ENCODE data around the gene SH2D3C.

SH2D3C gene

DNA sequence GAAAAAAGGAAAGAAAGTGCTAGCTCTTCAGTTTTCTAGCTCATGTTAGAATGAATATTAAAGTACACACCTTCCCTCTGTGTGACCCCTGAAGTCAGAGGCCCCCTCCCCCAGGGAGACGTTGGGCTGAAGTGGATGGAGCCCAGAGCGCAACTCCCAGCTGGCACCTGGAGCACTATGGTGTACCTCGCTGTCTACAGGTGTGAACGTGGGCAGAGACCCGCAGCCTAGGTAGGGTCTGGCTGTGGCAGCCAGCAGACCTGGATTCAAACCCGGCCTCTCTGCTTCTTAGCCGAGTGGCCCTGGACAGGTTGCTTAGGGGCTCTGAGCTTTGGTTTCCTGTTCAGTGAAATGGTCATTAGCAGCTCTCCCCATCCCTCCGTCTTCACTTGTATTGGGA is 49.7 kb downstream of the SH2D3C start (continued):
- TF ChIP-seq IKZF3 (tag by site-specific recombination; IDR thresholded peaks at IDR 0.05) (no peak), ZNF324 (tag by site-specific recombination; IDR thresholded peaks at IDR 0.05) (no peak), ZNF555 (tag by site-specific recombination; conservative IDR thresholded peaks at IDR 0.05) (no peak), KLF16 (tag by site-specific recombination; IDR thresholded peaks at IDR 0.05) (no peak), ZNF391 (tag by site-specific recombination; IDR thresholded peaks at IDR 0.05; ENCODE audit: borderline replicate concordance, low read depth) (no peak)

DNA sequence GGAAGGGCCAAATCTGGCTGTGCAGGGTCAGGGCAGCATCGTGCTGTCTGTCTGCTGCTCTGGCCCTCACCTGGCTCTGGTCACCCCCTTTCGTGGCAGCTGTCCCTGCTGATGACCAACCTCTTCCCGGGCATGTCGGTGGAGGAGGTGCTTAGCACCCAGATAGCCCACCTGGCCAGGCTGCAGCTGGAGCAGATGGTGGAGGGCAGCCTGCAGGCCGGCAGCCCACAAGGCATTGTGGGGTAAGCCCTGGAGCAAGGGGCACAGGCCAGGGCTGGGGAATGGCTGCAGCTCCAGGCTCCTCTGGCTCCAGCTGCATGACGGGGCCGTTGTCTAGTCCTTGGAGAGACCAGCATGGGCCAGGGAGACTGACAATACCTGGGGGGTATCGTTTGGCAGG is 51.6 kb downstream of the SH2D3C start:
- H3K4me3 ChIP-seq (ENCODE audit: low read depth, low read length): no peak overlapping the region
- no peaks in the 10 kb centered on the region for H3K4me1 ChIP-seq (ENCODE audit: control insufficient read depth, insufficient read depth, low read length)
- TF ChIP-seq PATZ1 (tag by site-specific recombination; IDR thresholded peaks at IDR 0.05) (no peak), ZNF707 (tag by site-specific recombination; IDR thresholded peaks at IDR 0.05) (no peak), BCL11A (tag by site-specific recombination; IDR thresholded peaks at IDR 0.05; ENCODE audit: low read depth) (no peak), ZNF112 (tag by site-specific recombination; IDR thresholded peaks at IDR 0.05) (no peak), SP7 (tag by site-specific recombination; IDR thresholded peaks at IDR 0.05) (no peak), SP2 (tag by site-specific recombination; IDR thresholded peaks at IDR 0.05) (no peak), ZFP69B (tag by site-specific recombination; IDR thresholded peaks at IDR 0.05) (no peak), ZNF416 (tag by site-specific recombination; IDR thresholded peaks at IDR 0.05) (no peak), ZNF776 (tag by site-specific recombination; IDR thresholded peaks at IDR 0.05; ENCODE audit: borderline replicate concordance) (no peak), ATF2 (tag by site-specific recombination; IDR thresholded peaks at IDR 0.05; ENCODE audit: low read depth) (no peak), ZNF302 (tag by site-specific recombination; IDR thresholded peaks at IDR 0.05; ENCODE audit: low read depth) (no peak), ZNF146 (tag by site-specific recombination; IDR thresholded peaks at IDR 0.05) (no peak), ZNF513 (tag by site-specific recombination; IDR thresholded peaks at IDR 0.05) (no peak), KLF9 (tag by site-specific recombination; IDR thresholded peaks at IDR 0.05; ENCODE audit: low read depth) (no peak), PBX3 (CRISPR knock-in tag; IDR thresholded peaks at IDR 0.05) (no peak), ZNF311 (tag by site-specific recombination; IDR thresholded peaks at IDR 0.05; ENCODE audit: borderline replicate concordance) (no peak), ZNF792 (tag by site-specific recombination; IDR thresholded peaks at IDR 0.05) (no peak), ZNF837 (tag by site-specific recombination; IDR thresholded peaks at IDR 0.05) (no peak), ZBTB11 (tag by site-specific recombination; conservative IDR thresholded peaks at IDR 0.05; ENCODE audit: low read depth) (no peak), YY2 (tag by site-specific recombination; IDR thresholded peaks at IDR 0.05) (no peak)

More for the DNA sequence above, 51.6 kb downstream of the SH2D3C start:
- CTCF ChIA-PET: interaction anchor here (1.3 kb wide), 1 partner anchor 137 kb away, joined by 3 read pairs; no protein-coding TSS in a partner anchor
- Histone ChIP-seq H3K9me3 (ENCODE audit: control insufficient read depth, insufficient read depth, low read depth, low read length) (no peaks in the 10 kb centered on the region), H3K27ac (ENCODE audit: extremely low read depth, low read depth, low read length) (no peak overlapping the region), H3K36me3 (ENCODE audit: control insufficient read depth in 2 of 2, insufficient read depth in 1 of 2, low read length in 2 of 2) (peaks cover 0 to 3% of the 10 kb centered on the region in 2 experiments; a peak in 1 of 3 replicates)
- POLR2A ChIA-PET: no interaction called here

Measured in HEK293 (cell line).